ENCODE results near the gene PLD1.

DNA sequence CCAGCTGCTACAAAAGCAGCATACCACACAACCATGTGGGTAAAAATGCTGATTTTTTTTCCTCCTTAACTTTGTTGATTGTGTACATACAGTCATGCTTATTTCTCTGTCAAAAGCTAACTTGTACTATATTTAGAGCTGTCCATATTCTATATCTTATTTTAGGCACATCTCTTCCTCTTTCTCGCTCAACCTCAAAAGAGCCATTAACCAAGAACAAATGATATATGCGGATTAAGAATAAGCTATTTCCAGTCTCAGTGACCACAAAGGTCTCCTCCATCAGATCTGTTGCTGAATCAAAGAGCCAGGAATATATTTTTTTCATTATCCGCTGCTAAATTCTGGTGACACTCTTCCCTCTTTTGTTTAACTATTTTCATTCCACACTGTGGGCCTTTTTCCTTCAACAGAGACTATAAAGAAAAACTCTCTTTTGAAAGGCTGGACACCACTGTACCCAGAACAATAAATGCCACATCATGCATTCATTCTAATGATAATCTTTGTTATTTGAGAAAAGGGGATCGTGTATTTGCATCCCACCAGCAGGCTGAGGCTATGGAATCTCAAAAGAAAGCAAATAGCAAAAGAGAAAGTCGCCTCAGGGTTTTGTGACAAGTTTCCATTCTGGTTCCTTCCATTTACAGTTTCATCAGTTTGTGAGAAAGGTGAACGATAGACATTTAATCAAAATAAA lies 40.8 kb upstream of the PLD1 start:
- TF ChIP-seq, protein P1, sequence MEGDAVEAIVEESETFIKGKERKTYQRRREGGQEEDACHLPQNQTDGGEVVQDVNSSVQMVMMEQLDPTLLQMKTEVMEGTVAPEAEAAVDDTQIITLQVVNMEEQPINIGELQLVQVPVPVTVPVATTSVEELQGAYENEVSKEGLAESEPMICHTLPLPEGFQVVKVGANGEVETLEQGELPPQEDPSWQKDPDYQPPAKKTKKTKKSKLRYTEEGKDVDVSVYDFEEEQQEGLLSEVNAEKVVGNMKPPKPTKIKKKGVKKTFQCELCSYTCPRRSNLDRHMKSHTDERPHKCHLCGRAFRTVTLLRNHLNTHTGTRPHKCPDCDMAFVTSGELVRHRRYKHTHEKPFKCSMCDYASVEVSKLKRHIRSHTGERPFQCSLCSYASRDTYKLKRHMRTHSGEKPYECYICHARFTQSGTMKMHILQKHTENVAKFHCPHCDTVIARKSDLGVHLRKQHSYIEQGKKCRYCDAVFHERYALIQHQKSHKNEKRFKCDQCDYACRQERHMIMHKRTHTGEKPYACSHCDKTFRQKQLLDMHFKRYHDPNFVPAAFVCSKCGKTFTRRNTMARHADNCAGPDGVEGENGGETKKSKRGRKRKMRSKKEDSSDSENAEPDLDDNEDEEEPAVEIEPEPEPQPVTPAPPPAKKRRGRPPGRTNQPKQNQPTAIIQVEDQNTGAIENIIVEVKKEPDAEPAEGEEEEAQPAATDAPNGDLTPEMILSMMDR (IDR thresholded peaks at IDR 0.05) = no peak
- TF ChIP-seq POLR2A (IDR thresholded peaks at IDR 0.05) (no peak), POLR2AphosphoS5 (IDR thresholded peaks at IDR 0.05) (no peak), EP300 (IDR thresholded peaks at IDR 0.05; ENCODE audit: low read depth) (no peak)

Measured in transverse colon (tissue), 4 donors.